ENCODE measurements around the gene OVCA2.

OVCA2 gene

DNA sequence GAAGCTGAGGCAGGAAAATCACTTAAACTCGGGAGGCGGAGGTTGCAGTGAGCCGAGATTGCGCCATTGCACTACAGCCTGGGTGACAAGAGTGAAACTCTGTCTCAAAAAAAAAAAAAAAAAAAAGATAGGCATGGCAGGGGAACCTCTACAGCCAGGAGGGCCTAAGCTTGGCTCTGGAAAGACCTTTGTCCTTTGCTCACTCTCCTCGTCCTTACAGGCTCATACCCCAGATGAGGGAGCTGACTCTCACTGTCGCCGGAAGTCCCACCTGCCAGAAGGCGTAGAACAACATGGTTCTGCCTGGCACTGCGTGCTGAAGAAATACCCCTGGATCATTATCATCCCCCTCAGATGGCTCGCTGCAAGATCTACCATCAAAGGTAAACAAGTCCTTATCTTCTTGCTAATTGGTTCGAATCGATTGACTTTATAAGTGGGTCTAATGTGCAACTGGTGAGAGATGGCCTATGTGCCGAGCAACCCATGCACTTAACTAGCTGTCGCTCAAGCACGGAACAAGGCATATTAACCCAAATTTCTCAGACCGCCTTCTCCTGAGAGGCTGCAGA, 46.4 kb upstream of the OVCA2 start:
- Histone ChIP-seq H3F3A (ENCODE audit: insufficient read depth, low read length) (no peaks in the 10 kb centered on the region), H3K9ac (ENCODE audit: low read length) (no peak overlapping the region)

DNA sequence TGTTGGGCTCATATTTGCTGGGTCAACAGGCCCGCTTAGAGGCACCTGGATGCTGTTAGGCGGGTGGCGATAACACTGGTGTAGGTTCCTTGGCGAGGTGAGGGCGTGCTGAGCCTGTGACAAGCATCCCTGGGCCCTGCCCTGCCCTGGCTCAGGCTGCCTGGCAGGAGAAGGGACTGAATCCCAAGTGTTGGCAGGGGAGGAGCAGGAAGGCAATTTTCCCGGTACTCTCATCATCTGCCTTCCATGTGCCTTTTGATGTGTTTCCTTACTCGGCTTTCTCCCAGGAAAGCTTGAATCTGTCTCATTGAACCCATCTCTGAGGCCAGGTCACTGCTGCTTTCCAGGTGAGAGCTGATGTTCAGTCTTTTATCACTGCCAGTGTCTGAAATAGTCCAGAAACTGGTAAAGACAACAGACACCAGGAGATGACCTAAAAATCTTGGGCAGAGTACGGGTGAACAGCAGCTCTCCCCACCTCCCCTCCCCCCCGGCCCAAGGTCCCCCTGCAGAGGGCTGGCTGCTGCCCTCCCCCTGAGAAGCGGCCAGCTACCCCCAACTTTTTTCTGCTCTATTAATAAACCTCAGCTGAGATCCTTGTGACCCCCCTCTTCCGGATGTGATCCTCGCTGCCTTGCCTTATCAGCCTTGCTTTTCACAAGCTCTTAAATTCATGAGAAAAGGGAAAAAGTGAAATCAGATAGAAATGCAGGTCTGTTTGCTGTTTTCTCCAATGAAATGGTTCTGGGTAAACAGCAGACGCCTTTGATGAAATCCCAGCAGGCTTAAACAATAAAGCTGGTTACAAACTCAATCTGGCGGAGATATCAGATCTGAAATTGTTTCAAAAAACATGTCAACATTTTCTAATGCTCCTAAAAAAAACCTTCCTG, 45.7 kb upstream of the OVCA2 start:
- H2AFZ ChIP-seq (ENCODE audit: low read length), result no peak overlapping the region
- H3F3A ChIP-seq (ENCODE audit: insufficient read depth, low read length), result no peaks in the 10 kb centered on the region
- no peaks in the 10 kb centered on the region for H3K79me2 ChIP-seq (ENCODE audit: insufficient read depth, low read length)
- no peaks in the 10 kb centered on the region for H3K9me2 ChIP-seq (ENCODE audit: low read depth, low read length)
- no peak for TF ChIP-seq EZH2 (IDR thresholded peaks at IDR 0.05; ENCODE audit: borderline replicate concordance, low read length)
- TF ChIP-seq, protein P1, sequence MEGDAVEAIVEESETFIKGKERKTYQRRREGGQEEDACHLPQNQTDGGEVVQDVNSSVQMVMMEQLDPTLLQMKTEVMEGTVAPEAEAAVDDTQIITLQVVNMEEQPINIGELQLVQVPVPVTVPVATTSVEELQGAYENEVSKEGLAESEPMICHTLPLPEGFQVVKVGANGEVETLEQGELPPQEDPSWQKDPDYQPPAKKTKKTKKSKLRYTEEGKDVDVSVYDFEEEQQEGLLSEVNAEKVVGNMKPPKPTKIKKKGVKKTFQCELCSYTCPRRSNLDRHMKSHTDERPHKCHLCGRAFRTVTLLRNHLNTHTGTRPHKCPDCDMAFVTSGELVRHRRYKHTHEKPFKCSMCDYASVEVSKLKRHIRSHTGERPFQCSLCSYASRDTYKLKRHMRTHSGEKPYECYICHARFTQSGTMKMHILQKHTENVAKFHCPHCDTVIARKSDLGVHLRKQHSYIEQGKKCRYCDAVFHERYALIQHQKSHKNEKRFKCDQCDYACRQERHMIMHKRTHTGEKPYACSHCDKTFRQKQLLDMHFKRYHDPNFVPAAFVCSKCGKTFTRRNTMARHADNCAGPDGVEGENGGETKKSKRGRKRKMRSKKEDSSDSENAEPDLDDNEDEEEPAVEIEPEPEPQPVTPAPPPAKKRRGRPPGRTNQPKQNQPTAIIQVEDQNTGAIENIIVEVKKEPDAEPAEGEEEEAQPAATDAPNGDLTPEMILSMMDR (IDR thresholded peaks at IDR 0.05; ENCODE audit: low read length), result no peak
- H4K20me1 ChIP-seq (ENCODE audit: insufficient read depth, low read length), result no peaks in the 10 kb centered on the region
- H3K9me3 ChIP-seq (ENCODE audit: low read length), result no peaks in the 10 kb centered on the region
- no peak overlapping the region for H3K27ac ChIP-seq (ENCODE audit: low read depth, low read length, poor library complexity, severe bottlenecking)
- H3K4me1 ChIP-seq (ENCODE audit: insufficient read depth, low read length, severe bottlenecking), result no peaks in the 10 kb centered on the region
- no peak overlapping the region for H3K4me3 ChIP-seq (ENCODE audit: low read depth, low read length, poor library complexity, severe bottlenecking)
- no peaks in the 10 kb centered on the region for H3K36me3 ChIP-seq (ENCODE audit: insufficient read depth, low read length)
- H3K27me3 ChIP-seq (ENCODE audit: insufficient read depth, low read length), result peaks cover 3% of the 10 kb centered on the region
- H3K4me2 ChIP-seq (ENCODE audit: low read length), result no peak overlapping the region
- H3K9ac ChIP-seq (ENCODE audit: low read length), result no peak overlapping the region

More for the DNA sequence above, 46.4 kb upstream of the OVCA2 start:
- H3K36me3 ChIP-seq (ENCODE audit: insufficient read depth, low read length), result no peaks in the 10 kb centered on the region
- no peaks in the 10 kb centered on the region for H3K9me3 ChIP-seq (ENCODE audit: low read length)
- H3K4me3 ChIP-seq (ENCODE audit: low read depth, low read length, poor library complexity, severe bottlenecking), result no peak overlapping the region
- TF ChIP-seq EZH2 (IDR thresholded peaks at IDR 0.05; ENCODE audit: borderline replicate concordance, low read length), result no peak
- TF ChIP-seq, protein P1 (IDR thresholded peaks at IDR 0.05; ENCODE audit: low read length), result no peak
- peaks cover 3% of the 10 kb centered on the region for H3K27me3 ChIP-seq (ENCODE audit: insufficient read depth, low read length)
- no peak overlapping the region for H3K4me2 ChIP-seq (ENCODE audit: low read length)
- H3K27ac ChIP-seq (ENCODE audit: low read depth, low read length, poor library complexity, severe bottlenecking), result no peak overlapping the region
- H3K4me1 ChIP-seq (ENCODE audit: insufficient read depth, low read length, severe bottlenecking), result no peaks in the 10 kb centered on the region
- no peaks in the 10 kb centered on the region for H3K9me2 ChIP-seq (ENCODE audit: low read depth, low read length)
- H2AFZ ChIP-seq (ENCODE audit: low read length), result no peak overlapping the region
- no peaks in the 10 kb centered on the region for H4K20me1 ChIP-seq (ENCODE audit: insufficient read depth, low read length)
- no peaks in the 10 kb centered on the region for H3K79me2 ChIP-seq (ENCODE audit: insufficient read depth, low read length)

- Histone ChIP-seq H4K20me1 (ENCODE audit: insufficient read depth, low read length) (no peaks in the 10 kb centered on the region), H2AFZ (ENCODE audit: low read length) (no peak overlapping the region), H3K36me3 (ENCODE audit: insufficient read depth, low read length) (no peaks in the 10 kb centered on the region), H3K9me3 (ENCODE audit: low read length) (no peaks in the 10 kb centered on the region), H3K4me1 (ENCODE audit: insufficient read depth, low read length, severe bottlenecking) (no peaks in the 10 kb centered on the region), H3K9me2 (ENCODE audit: low read depth, low read length) (no peaks in the 10 kb centered on the region), H3K27me3 (ENCODE audit: insufficient read depth, low read length) (peaks cover 3% of the 10 kb centered on the region), H3K9ac (ENCODE audit: low read length) (no peak overlapping the region), H3K79me2 (ENCODE audit: insufficient read depth, low read length) (no peaks in the 10 kb centered on the region), H3F3A (ENCODE audit: insufficient read depth, low read length) (no peaks in the 10 kb centered on the region), H3K27ac (ENCODE audit: low read depth, low read length, poor library complexity, severe bottlenecking) (no peak overlapping the region), H3K4me2 (ENCODE audit: low read length) (no peak overlapping the region), H3K4me3 (ENCODE audit: low read depth, low read length, poor library complexity, severe bottlenecking) (no peak overlapping the region)
- TF ChIP-seq, protein P1 (IDR thresholded peaks at IDR 0.05; ENCODE audit: low read length), result no peak
- TF ChIP-seq EZH2 (IDR thresholded peaks at IDR 0.05; ENCODE audit: borderline replicate concordance, low read length), result no peak
These were observed 45.0 kb upstream of the OVCA2 start for GRCh38 chr17:1996800-1997288.

Data from OCI-LY1 (cell line).